IPS-18a (cell line): Measurements from ENCODE around the gene ANKIB1.

Experiments used
- H3K27ac ChIP-seq: one replicate; pipeline ENCODE4 v1.5.1; 2013; ENCODE audit warnings: low read length
- H3K27me3 ChIP-seq: one replicate; pipeline ENCODE4 v1.6.1; 2013; ENCODE audit warnings: mild to moderate bottlenecking, low read length; ENCODE audit not compliant: control insufficient read depth, insufficient read depth
- H3K36me3 ChIP-seq: one replicate; pipeline ENCODE4 v1.6.1; 2013; ENCODE audit warnings: low read depth, low read length; ENCODE audit not compliant: control insufficient read depth
- H3K4me1 ChIP-seq: one replicate; pipeline ENCODE4 v1.6.1; 2013; ENCODE audit warnings: low read depth, low read length; ENCODE audit not compliant: control insufficient read depth
- H3K4me3 ChIP-seq: one replicate; pipeline ENCODE4 v1.5.1; 2013; ENCODE audit warnings: low read length
- H3K9ac ChIP-seq: one replicate; pipeline ENCODE4 v1.6.1; 2013; ENCODE audit warnings: mild to moderate bottlenecking, low read length, moderate library complexity
- H3K9me3 ChIP-seq: one replicate; pipeline ENCODE4 v1.6.1; 2013; ENCODE audit warnings: low read depth, low read length; ENCODE audit not compliant: control insufficient read depth

ANKIB1 gene, protein sequence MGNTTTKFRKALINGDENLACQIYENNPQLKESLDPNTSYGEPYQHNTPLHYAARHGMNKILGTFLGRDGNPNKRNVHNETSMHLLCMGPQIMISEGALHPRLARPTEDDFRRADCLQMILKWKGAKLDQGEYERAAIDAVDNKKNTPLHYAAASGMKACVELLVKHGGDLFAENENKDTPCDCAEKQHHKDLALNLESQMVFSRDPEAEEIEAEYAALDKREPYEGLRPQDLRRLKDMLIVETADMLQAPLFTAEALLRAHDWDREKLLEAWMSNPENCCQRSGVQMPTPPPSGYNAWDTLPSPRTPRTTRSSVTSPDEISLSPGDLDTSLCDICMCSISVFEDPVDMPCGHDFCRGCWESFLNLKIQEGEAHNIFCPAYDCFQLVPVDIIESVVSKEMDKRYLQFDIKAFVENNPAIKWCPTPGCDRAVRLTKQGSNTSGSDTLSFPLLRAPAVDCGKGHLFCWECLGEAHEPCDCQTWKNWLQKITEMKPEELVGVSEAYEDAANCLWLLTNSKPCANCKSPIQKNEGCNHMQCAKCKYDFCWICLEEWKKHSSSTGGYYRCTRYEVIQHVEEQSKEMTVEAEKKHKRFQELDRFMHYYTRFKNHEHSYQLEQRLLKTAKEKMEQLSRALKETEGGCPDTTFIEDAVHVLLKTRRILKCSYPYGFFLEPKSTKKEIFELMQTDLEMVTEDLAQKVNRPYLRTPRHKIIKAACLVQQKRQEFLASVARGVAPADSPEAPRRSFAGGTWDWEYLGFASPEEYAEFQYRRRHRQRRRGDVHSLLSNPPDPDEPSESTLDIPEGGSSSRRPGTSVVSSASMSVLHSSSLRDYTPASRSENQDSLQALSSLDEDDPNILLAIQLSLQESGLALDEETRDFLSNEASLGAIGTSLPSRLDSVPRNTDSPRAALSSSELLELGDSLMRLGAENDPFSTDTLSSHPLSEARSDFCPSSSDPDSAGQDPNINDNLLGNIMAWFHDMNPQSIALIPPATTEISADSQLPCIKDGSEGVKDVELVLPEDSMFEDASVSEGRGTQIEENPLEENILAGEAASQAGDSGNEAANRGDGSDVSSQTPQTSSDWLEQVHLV

GRCh38 chr7:92245487-92246359 is at the start of gene ANKIB1, which contains the start of gene KRIT1:
TSS of gene ANKIB1 (plus strand) at chr7:92245974. CDS start at chr7:92294979, 49,005 bp downstream.
TSS of gene KRIT1 (minus strand) at chr7:92245914. CDS start at chr7:92242135, 3,779 bp downstream.
- H3K4me3 ChIP-seq = peak within 1 kb of the TSS; percentile 98
- peak within 1 kb of the TSS; percentile 68 for H3K27ac ChIP-seq
- H3K4me1 ChIP-seq = peaks cover 16% of the 10 kb centered on the region
- no peaks in the 10 kb centered on the region for H3K9me3 ChIP-seq
- peaks cover 6% of the 10 kb centered on the region for H3K36me3 ChIP-seq
- no peaks in the 10 kb centered on the region for H3K27me3 ChIP-seq
- peak within 1 kb of the TSS; percentile 92 for H3K9ac ChIP-seq

- Histone ChIP-seq H3K4me3 (no peak overlapping the region), H3K36me3 (peaks cover 8% of the 10 kb centered on the region), H3K27ac (no peak overlapping the region), H3K4me1 (no peaks in the 10 kb centered on the region), H3K9me3 (no peaks in the 10 kb centered on the region), H3K9ac (no peak overlapping the region), H3K27me3 (no peaks in the 10 kb centered on the region)
Observed at GRCh38 chr7:92200791-92201190, 45.0 kb upstream of the ANKIB1 start.

DNA sequence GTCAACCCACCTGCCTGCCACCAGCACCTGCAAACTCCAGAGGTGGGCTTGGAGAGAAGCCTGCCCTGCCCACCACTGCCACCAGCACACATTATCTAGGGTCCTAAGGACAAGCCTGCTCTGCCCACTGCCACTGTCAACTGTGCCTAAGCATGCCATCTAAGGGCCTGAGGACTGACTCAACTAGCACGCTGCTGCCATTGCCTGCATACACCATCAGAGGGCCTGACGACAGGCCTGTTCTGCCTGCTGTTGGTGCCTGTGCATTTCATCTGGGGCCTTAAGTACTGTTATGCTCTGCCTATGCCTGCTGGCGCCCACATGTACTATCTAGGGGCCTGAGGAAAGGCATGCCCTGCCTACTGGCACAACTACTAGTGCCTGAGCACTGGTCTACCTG is 39.8 kb upstream of the ANKIB1 start:
- Histone ChIP-seq H3K36me3 (peaks cover 13% of the 10 kb centered on the region), H3K4me1 (no peaks in the 10 kb centered on the region)

GRCh38 chr7:92206672-92207071 is 39.1 kb upstream of the ANKIB1 start:
- no peak overlapping the region for H3K4me3 ChIP-seq
- no peak overlapping the region for H3K27ac ChIP-seq
- no peaks in the 10 kb centered on the region for H3K9me3 ChIP-seq
- no peak overlapping the region for H3K9ac ChIP-seq
- peaks cover 20% of the 10 kb centered on the region for H3K36me3 ChIP-seq
- no peaks in the 10 kb centered on the region for H3K27me3 ChIP-seq
- H3K4me1 ChIP-seq = no peaks in the 10 kb centered on the region

More for the DNA sequence above, 39.8 kb upstream of the ANKIB1 start:
- H3K27me3 ChIP-seq = no peaks in the 10 kb centered on the region
- no peaks in the 10 kb centered on the region for H3K9me3 ChIP-seq
- no peak overlapping the region for H3K4me3 ChIP-seq
- H3K9ac ChIP-seq = no peak overlapping the region
- H3K27ac ChIP-seq = no peak overlapping the region

- Histone ChIP-seq H3K36me3 (peaks cover 64% of the 10 kb centered on the region), H3K4me3 (no peak overlapping the region)
Observed at GRCh38 chr7:92221766-92222165, 24.0 kb upstream of the ANKIB1 start.

GRCh38 chr7:92226981-92227380 is 18.8 kb upstream of the ANKIB1 start:
- no peak overlapping the region for H3K27ac ChIP-seq
- no peaks in the 10 kb centered on the region for H3K9me3 ChIP-seq
- H3K4me1 ChIP-seq = no peaks in the 10 kb centered on the region
- H3K4me3 ChIP-seq = no peak overlapping the region
- H3K9ac ChIP-seq = no peak overlapping the region
- H3K36me3 ChIP-seq = peaks cover 32% of the 10 kb centered on the region
- no peaks in the 10 kb centered on the region for H3K27me3 ChIP-seq

More at GRCh38 chr7:92221766-92222165, 24.0 kb upstream of the ANKIB1 start:
- Histone ChIP-seq H3K9ac (no peak overlapping the region), H3K4me1 (no peaks in the 10 kb centered on the region), H3K9me3 (no peaks in the 10 kb centered on the region), H3K27ac (no peak overlapping the region), H3K27me3 (no peaks in the 10 kb centered on the region)

- H3K27ac ChIP-seq = no peak overlapping the region
- H3K27me3 ChIP-seq = no peaks in the 10 kb centered on the region
- H3K36me3 ChIP-seq = peaks cover 34% of the 10 kb centered on the region
- H3K4me1 ChIP-seq = no peaks in the 10 kb centered on the region
- H3K4me3 ChIP-seq = no peak overlapping the region
- no peak overlapping the region for H3K9ac ChIP-seq
- H3K9me3 ChIP-seq = no peaks in the 10 kb centered on the region
Observed at GRCh38 chr7:92228100-92228499, 17.7 kb upstream of the ANKIB1 start.

DNA sequence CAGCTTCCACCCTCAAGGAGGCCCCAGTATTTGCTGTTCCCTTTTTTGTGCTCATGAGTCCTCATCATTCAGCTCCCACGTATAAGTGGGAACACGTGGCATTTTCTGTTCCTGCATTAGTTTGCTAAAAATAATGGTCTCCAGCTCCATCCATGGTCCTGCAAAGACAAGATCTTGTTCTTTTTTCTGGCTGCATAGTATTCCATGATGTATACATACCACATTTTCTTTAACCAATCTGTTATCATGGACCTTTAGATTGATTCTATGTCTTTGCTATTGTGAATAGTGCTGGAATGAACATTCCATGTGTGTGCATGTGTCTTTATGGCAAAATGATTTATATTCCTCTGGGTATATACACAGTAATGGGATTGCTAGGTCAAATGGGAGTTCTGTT is 17.0 kb upstream of the ANKIB1 start:
- H3K27ac ChIP-seq = no peak overlapping the region
- no peaks in the 10 kb centered on the region for H3K4me1 ChIP-seq
- peaks cover 40% of the 10 kb centered on the region for H3K36me3 ChIP-seq
- H3K9ac ChIP-seq = no peak overlapping the region
- no peaks in the 10 kb centered on the region for H3K27me3 ChIP-seq
- H3K4me3 ChIP-seq = no peak overlapping the region
- H3K9me3 ChIP-seq = no peaks in the 10 kb centered on the region

DNA sequence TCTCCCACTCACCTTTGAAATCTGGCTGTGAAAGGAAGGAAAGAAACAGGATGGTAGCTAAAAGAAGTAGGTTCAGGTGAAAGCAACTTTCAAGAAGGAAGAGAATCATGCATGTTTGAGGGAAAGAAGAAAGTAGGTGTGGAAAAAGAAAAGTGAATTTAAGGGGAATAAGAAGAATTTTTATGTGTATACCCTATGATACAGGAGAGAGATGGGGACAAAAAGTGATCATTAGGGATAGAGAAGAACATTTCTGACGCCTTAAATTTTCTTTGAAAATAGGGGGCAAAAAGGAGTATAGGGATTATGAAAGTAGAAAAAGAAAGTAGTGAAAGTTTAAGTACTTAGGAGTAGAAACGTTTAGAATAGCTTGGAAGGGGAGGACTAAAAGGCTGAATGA is 15.2 kb upstream of the ANKIB1 start:
- H3K27me3 ChIP-seq = no peaks in the 10 kb centered on the region
- H3K9ac ChIP-seq = no peak overlapping the region
- peaks cover 39% of the 10 kb centered on the region for H3K36me3 ChIP-seq
- no peaks in the 10 kb centered on the region for H3K4me1 ChIP-seq
- H3K27ac ChIP-seq = no peak overlapping the region
- no peaks in the 10 kb centered on the region for H3K9me3 ChIP-seq
- no peak overlapping the region for H3K4me3 ChIP-seq

GRCh38 chr7:92242972-92243371 is 2.8 kb upstream of the ANKIB1 start:
- H3K27me3 ChIP-seq = no peaks in the 10 kb centered on the region
- H3K9ac ChIP-seq = no peak overlapping the region
- no peak overlapping the region for H3K27ac ChIP-seq
- peaks cover 16% of the 10 kb centered on the region for H3K4me1 ChIP-seq
- H3K36me3 ChIP-seq = peaks cover 29% of the 10 kb centered on the region
- no peak overlapping the region for H3K4me3 ChIP-seq
- no peaks in the 10 kb centered on the region for H3K9me3 ChIP-seq
